IMR-90 (cell line): ENCODE measurements around the gene HMHB1. TPM values are rescaled to one million over a fixed set of nuclear protein-coding genes. Genes with fewer than 3 reads are reported as not detected.

ENCODE experiments used
- ATAC-seq: fragments of 200-7000 bp; cut with Tn5 transposase; 2 replicates; pipeline ENCODE4 v1.9.1; 2020; ENCODE audit warnings: low read depth, mild to moderate bottlenecking, moderate library complexity
- BruUV-seq: library from RNA; stranded (reverse); fragments of 400-500 nt; replicated peaks from 2 replicates; lab custom pipeline; 2021; lab: Mats Ljungman, UMichigan
- CTCF ChIA-PET: fragments of 300-600 bp; formaldehyde crosslinking; extraction: SDS; loops from one replicate; lab custom pipeline; 2021; ENCODE audit warnings: antibody characterized with exemption; lab: Yijun Ruan, JAX
- POLR2A ChIA-PET: fragments of 300-600 bp; sonication (Branson Sonifier 250); formaldehyde crosslinking; loops from one replicate; lab custom pipeline; 2022; ENCODE audit warnings: antibody characterized with exemption; ENCODE audit not compliant: unreplicated experiment; lab: Charles Lee
- DNase-seq: peaks from one replicate; pipeline ENCODE4 v3.0.0; 2013
- H2AFZ ChIP-seq: replicated peaks from 2 replicates; pipeline ENCODE3; 2013; ENCODE audit warnings: low read length, mild to moderate bottlenecking; ENCODE audit not compliant: poor library complexity
- H2AK5ac ChIP-seq: 2 replicates; pipeline ENCODE4 v1.6.1; 2013; ENCODE audit warnings: low read depth, low read length, inconsistent platforms
- H2AK9ac ChIP-seq: replicated peaks from 2 replicates; pipeline ENCODE3; 2013; ENCODE audit warnings: mild to moderate bottlenecking, low read depth, low read length, moderate library complexity; ENCODE audit not compliant: poor library complexity
- H2BK120ac ChIP-seq: 2 replicates; pipeline ENCODE4 v1.6.1; 2013; ENCODE audit warnings: low read depth, low read length, inconsistent platforms
- H2BK15ac ChIP-seq: 3 replicates; pipeline ENCODE4 v1.6.1; 2013; ENCODE audit warnings: low read depth, low read length, inconsistent platforms
- H2BK20ac ChIP-seq: 2 replicates; pipeline ENCODE4 v1.6.1; 2013; ENCODE audit warnings: low read depth, mild to moderate bottlenecking, inconsistent platforms, low read length, moderate library complexity
- H2BK5ac ChIP-seq: 2 replicates; pipeline ENCODE4 v1.6.1; 2013; ENCODE audit warnings: mild to moderate bottlenecking, low read depth, low read length, inconsistent platforms; ENCODE audit not compliant: poor library complexity, severe bottlenecking
- H3K14ac ChIP-seq: replicated peaks from 2 replicates; pipeline ENCODE4 v1.6.1; 2013; ENCODE audit warnings: low read depth, low read length, inconsistent platforms
- H3K18ac ChIP-seq: 2 replicates; pipeline ENCODE4 v1.6.1; 2013; ENCODE audit warnings: low read depth, low read length, control low read depth
- H3K23ac ChIP-seq: 2 replicates; pipeline ENCODE4 v1.6.1; 2013; ENCODE audit warnings: low read depth, low read length, inconsistent platforms
- H3K27ac ChIP-seq: 2 replicates; pipeline ENCODE4 v1.5.1; 2013; ENCODE audit warnings: mild to moderate bottlenecking, control low read depth, low read length; ENCODE audit not compliant: insufficient read depth
- H3K27me3 ChIP-seq: 2 replicates; pipeline ENCODE4 v1.6.1; 2013; ENCODE audit warnings: low read length; ENCODE audit not compliant: control insufficient read depth, insufficient read depth
- H3K36me3 ChIP-seq: 2 replicates; pipeline ENCODE4 v1.6.1; 2013; ENCODE audit warnings: low read length, mixed read lengths; ENCODE audit not compliant: control insufficient read depth, insufficient read depth
- H3K4ac ChIP-seq: 2 replicates; pipeline ENCODE4 v1.6.1; 2013; ENCODE audit warnings: low read depth, low read length, inconsistent platforms
- H3K4me1 ChIP-seq: 2 replicates; pipeline ENCODE4 v1.6.1; 2013; ENCODE audit warnings: low read length, mixed read lengths; ENCODE audit not compliant: control insufficient read depth, insufficient read depth
- H3K4me2 ChIP-seq: 2 replicates; pipeline ENCODE4 v1.6.1; 2013; ENCODE audit warnings: low read depth, mild to moderate bottlenecking, control low read depth, low read length, moderate library complexity
- H3K4me3 ChIP-seq: 2 replicates; pipeline ENCODE4 v1.5.1; 2013; ENCODE audit warnings: low read depth, mild to moderate bottlenecking, control low read depth, low read length, moderate library complexity; ENCODE audit not compliant: insufficient read depth
- H3K56ac ChIP-seq: 2 replicates; pipeline ENCODE4 v1.6.1; 2013; ENCODE audit warnings: low read length, inconsistent platforms; ENCODE audit not compliant: insufficient read depth; ENCODE audit errors: extremely low read depth
- H3K79me1 ChIP-seq, 2 experiments: 2 replicates each; pipeline ENCODE4 v1.6.1; 2013; ENCODE audit warnings: low read length in 2 of 2, inconsistent platforms in 1 of 2, low read depth in 1 of 2
- H3K9ac ChIP-seq: 2 replicates; pipeline ENCODE4 v1.6.1; 2013; ENCODE audit warnings: low read depth, low read length, control low read depth
- H3K9me1 ChIP-seq: 2 replicates; pipeline ENCODE4 v1.6.1; 2013; ENCODE audit warnings: low read length, inconsistent platforms; ENCODE audit not compliant: insufficient read depth
- H3K9me3 ChIP-seq: 2 replicates; pipeline ENCODE4 v1.6.1; 2013; ENCODE audit warnings: low read length; ENCODE audit not compliant: control insufficient read depth, insufficient read depth
- H4K20me1 ChIP-seq: 2 replicates; pipeline ENCODE4 v1.6.1; 2013; ENCODE audit warnings: low read length, inconsistent platforms; ENCODE audit not compliant: insufficient read depth
- H4K5ac ChIP-seq: 2 replicates; pipeline ENCODE4 v1.6.1; 2013; ENCODE audit warnings: mild to moderate bottlenecking, low read depth, low read length, control low read depth
- H4K8ac ChIP-seq, 2 experiments: 2 replicates each; pipeline ENCODE4 v1.6.1; 2013; ENCODE audit warnings: low read depth in 2 of 2, low read length in 2 of 2, control low read depth in 1 of 2, inconsistent platforms in 1 of 2
- H4K91ac ChIP-seq: 2 replicates; pipeline ENCODE4 v1.6.1; 2013; ENCODE audit warnings: low read depth, low read length, inconsistent platforms; ENCODE audit not compliant: insufficient read depth
- BHLHE40 ChIP-seq: fragments of 150-350 bp; IDR thresholded peaks from 2 replicates; pipeline ENCODE4 v1.6.1; 2016; ENCODE audit warnings: mild to moderate bottlenecking, low read depth, low read length
- CHD1 ChIP-seq: IDR thresholded peaks from 2 replicates; pipeline ENCODE4 v1.6.1; 2012; ENCODE audit warnings: low read depth, low read length, improper control_type of control experiment
- FOS ChIP-seq: fragments of 150-350 bp; IDR thresholded peaks from 2 replicates; pipeline ENCODE4 v1.6.1; 2016; ENCODE audit warnings: low read depth, low read length
- MAFK ChIP-seq: IDR thresholded peaks from 2 replicates; pipeline ENCODE4 v1.6.1; 2012; ENCODE audit warnings: low read depth, low read length, improper control_type of control experiment
- MAZ ChIP-seq: IDR thresholded peaks from 2 replicates; pipeline ENCODE4 v1.6.1; 2012; ENCODE audit warnings: low read depth, mild to moderate bottlenecking, low read length, improper control_type of control experiment, moderate library complexity, borderline replicate concordance
- NFE2L2 ChIP-seq: fragments of 150-350 bp; IDR thresholded peaks from 2 replicates; pipeline ENCODE4 v1.6.1; 2016; ENCODE audit warnings: low read depth, mild to moderate bottlenecking, low read length
- POLR2A ChIP-seq: IDR thresholded peaks from 2 replicates; pipeline ENCODE4 v1.6.1; 2012; ENCODE audit warnings: mild to moderate bottlenecking, low read depth, low read length
- RAD21 ChIP-seq: IDR thresholded peaks from 2 replicates; pipeline ENCODE4 v1.6.1; 2012; ENCODE audit warnings: low read length, improper control_type of control experiment
- RCOR1 ChIP-seq: IDR thresholded peaks from 2 replicates; pipeline ENCODE4 v1.6.1; 2012; ENCODE audit warnings: mild to moderate bottlenecking, low read length, improper control_type of control experiment; ENCODE audit not compliant: insufficient replicate concordance
- RFX5 ChIP-seq: IDR thresholded peaks from 2 replicates; pipeline ENCODE4 v1.8.0; 2012; ENCODE audit warnings: low read depth, mild to moderate bottlenecking, low read length, moderate library complexity
- WGBS, 2 experiments: methylation state at CpG; one replicate each; pipeline versions ENCODE4 v1.1.5 to v1.1.7; 2013; ENCODE audit warnings: missing lambda C conversion rate in 2 of 2; ENCODE audit not compliant: insufficient read length in 1 of 2; ENCODE audit errors: extremely low coverage in 2 of 2; 5-methylcytosine and 5-hydroxymethylcytosine counted together
- dilution Hi-C: fragments of 300-500 bp; cut with HindIII; formaldehyde crosslinking; loops from one replicate; pipeline ENCODE4 v1.14.3; 2018; ENCODE audit warnings: low sequenced_read_pairs; ENCODE audit not compliant: unreplicated experiment
- in situ Hi-C: fragments of 300-500 bp; cut with MboI; formaldehyde crosslinking; loops from 3 replicates; pipeline ENCODE4 v1.14.3; 2019; ENCODE audit warnings: low sequenced_read_pairs, inconsistent platforms, mixed read lengths
- intact Hi-C: fragments of 100-400 bp; cut with micrococcal nuclease; formaldehyde crosslinking; loops from 2 replicates; pipeline ENCODE4 v1.10.0; 2022
- polyA plus RNA-seq, 3 experiments: library from polyadenylated mRNA; depleted of rRNA; stranded (reverse); fragments of >200 nt; gene quantifications; 2 replicates each; pipeline ENCODE4 v1.2.3, GENCODE V29; 2012; ENCODE audit warnings: low replicate concordance in 1 of 3
- total RNA-seq: library from RNA; depleted of rRNA; stranded (reverse); fragments of >200 nt; gene quantifications from 2 replicates; pipeline ENCODE4 v1.2.3, GENCODE V29; 2012
- TF ChIP-seq, protein P1 (sequence below): conservative IDR thresholded peaks from 2 replicates; pipeline ENCODE4 v1.5.1; 2012; ENCODE audit warnings: mild to moderate bottlenecking, low read depth, low read length, improper control_type of control experiment
- TF ChIP-seq, protein P2 (sequence below): fragments of 150-350 bp; IDR thresholded peaks from 2 replicates; pipeline ENCODE4 v1.6.1; 2016; ENCODE audit warnings: low read depth, mild to moderate bottlenecking, low read length, moderate library complexity, borderline replicate concordance

The HMHB1 gene
- total and polyA plus RNA-seq, 2 of the 4 experiments (the other 2 are of a cell fraction): not detected

GRCh38 chr5:143801252-143801939, 10.6 kb upstream of the HMHB1 start:
- no peak overlapping the region for H4K8ac ChIP-seq
- DNase-seq (no peak), ATAC-seq (no peak)
- no peak overlapping the region for H3K23ac ChIP-seq
- no TSS peak for BruUV-seq
- H3K79me1 ChIP-seq: no peaks in the 10 kb centered on the region
- H2BK20ac ChIP-seq: no peak overlapping the region
- H2AFZ ChIP-seq: no peak overlapping the region
- H4K20me1 ChIP-seq: no peaks in the 10 kb centered on the region
- no peaks in the 10 kb centered on the region for H3K27me3 ChIP-seq
- no peak overlapping the region for H3K14ac ChIP-seq
- no peaks in the 10 kb centered on the region for H3K36me3 ChIP-seq
- no peak overlapping the region for H3K9ac ChIP-seq
- in situ Hi-C loops: no loop called here
- H3K18ac ChIP-seq: no peak overlapping the region
- H3K4me1 ChIP-seq: no peaks in the 10 kb centered on the region
- H3K9me1 ChIP-seq: no peaks in the 10 kb centered on the region
- dilution Hi-C loops: no loop called here
- no peak overlapping the region for H3K56ac ChIP-seq
- 92% methylated on average over 2 of the region's 6 CpGs; no CpG with 5 or more reads in 1 of the 2 experiments for WGBS, 2 experiments
- ChIA-PET CTCF (interaction anchor here (0.8 kb wide), 1 partner anchor 90 kb away, joined by 3 read pairs; no protein-coding TSS in a partner anchor), POLR2A (no interaction called here)
- H2BK5ac ChIP-seq: no peak overlapping the region
- H3K27ac ChIP-seq: no peak overlapping the region
- H3K9me3 ChIP-seq: no peaks in the 10 kb centered on the region
- H2BK120ac ChIP-seq: no peak overlapping the region
- no peak overlapping the region for H2AK9ac ChIP-seq
- intact Hi-C loops: no loop called here
- no peak overlapping the region for H2BK15ac ChIP-seq
- TF ChIP-seq, protein P1, sequence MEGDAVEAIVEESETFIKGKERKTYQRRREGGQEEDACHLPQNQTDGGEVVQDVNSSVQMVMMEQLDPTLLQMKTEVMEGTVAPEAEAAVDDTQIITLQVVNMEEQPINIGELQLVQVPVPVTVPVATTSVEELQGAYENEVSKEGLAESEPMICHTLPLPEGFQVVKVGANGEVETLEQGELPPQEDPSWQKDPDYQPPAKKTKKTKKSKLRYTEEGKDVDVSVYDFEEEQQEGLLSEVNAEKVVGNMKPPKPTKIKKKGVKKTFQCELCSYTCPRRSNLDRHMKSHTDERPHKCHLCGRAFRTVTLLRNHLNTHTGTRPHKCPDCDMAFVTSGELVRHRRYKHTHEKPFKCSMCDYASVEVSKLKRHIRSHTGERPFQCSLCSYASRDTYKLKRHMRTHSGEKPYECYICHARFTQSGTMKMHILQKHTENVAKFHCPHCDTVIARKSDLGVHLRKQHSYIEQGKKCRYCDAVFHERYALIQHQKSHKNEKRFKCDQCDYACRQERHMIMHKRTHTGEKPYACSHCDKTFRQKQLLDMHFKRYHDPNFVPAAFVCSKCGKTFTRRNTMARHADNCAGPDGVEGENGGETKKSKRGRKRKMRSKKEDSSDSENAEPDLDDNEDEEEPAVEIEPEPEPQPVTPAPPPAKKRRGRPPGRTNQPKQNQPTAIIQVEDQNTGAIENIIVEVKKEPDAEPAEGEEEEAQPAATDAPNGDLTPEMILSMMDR: no peak
- TF ChIP-seq FOS: no peak
- TF ChIP-seq POLR2A: no peak
- no peak for TF ChIP-seq RCOR1
- no peak for TF ChIP-seq RFX5
- no peak for TF ChIP-seq RAD21
- TF ChIP-seq MAFK: no peak
- TF ChIP-seq, protein P2, sequence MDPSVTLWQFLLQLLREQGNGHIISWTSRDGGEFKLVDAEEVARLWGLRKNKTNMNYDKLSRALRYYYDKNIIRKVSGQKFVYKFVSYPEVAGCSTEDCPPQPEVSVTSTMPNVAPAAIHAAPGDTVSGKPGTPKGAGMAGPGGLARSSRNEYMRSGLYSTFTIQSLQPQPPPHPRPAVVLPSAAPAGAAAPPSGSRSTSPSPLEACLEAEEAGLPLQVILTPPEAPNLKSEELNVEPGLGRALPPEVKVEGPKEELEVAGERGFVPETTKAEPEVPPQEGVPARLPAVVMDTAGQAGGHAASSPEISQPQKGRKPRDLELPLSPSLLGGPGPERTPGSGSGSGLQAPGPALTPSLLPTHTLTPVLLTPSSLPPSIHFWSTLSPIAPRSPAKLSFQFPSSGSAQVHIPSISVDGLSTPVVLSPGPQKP: no peak
- no peak for TF ChIP-seq BHLHE40
- TF ChIP-seq CHD1: no peak
- no peak for TF ChIP-seq MAZ
- TF ChIP-seq NFE2L2: no peak
- no peak overlapping the region for H3K4me3 ChIP-seq
- no peak overlapping the region for H4K91ac ChIP-seq
- no peak overlapping the region for H2AK5ac ChIP-seq
- H4K5ac ChIP-seq: no peak overlapping the region
- H3K4me2 ChIP-seq: no peak overlapping the region
- H3K4ac ChIP-seq: no peak overlapping the region
